ENCODE results near the gene FGF6. TPM values are rescaled to one million over a fixed set of nuclear protein-coding genes. Genes with fewer than 3 reads are reported as not detected.
A peak's percentile ranks its signal among the peaks of the same experiment; 100 is the strongest.

Gene FGF6
- total and polyA plus RNA-seq, 9 of the 15 experiments (the other 6 are each of a cell fraction or from before 2014, with no cell fraction given), result 0.14 TPM; not detected in 8

DNA sequence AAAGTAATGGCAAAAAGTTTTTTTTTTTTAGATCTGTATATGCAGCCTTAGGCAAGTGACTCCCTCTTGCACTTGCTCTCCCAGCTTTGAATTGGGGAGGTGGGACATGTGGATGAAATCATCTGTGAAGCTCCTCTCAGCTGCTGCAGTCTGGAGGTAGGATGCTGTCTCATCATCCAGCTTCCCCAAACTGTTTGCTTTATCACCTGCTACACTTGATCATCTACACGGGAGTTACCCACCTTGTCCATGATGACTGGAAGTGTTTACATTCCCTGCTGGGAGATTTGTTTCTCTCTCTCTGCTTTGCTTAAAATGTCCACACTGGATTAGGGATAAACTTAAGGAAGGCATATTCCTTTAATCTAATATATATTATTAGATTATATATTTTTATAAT lies 57.6 kb downstream of the FGF6 start (continued):
- TF ChIP-seq, protein P1, sequence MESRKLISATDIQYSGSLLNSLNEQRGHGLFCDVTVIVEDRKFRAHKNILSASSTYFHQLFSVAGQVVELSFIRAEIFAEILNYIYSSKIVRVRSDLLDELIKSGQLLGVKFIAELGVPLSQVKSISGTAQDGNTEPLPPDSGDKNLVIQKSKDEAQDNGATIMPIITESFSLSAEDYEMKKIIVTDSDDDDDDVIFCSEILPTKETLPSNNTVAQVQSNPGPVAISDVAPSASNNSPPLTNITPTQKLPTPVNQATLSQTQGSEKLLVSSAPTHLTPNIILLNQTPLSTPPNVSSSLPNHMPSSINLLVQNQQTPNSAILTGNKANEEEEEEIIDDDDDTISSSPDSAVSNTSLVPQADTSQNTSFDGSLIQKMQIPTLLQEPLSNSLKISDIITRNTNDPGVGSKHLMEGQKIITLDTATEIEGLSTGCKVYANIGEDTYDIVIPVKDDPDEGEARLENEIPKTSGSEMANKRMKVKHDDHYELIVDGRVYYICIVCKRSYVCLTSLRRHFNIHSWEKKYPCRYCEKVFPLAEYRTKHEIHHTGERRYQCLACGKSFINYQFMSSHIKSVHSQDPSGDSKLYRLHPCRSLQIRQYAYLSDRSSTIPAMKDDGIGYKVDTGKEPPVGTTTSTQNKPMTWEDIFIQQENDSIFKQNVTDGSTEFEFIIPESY (CRISPR knock-in tag; IDR thresholded peaks at IDR 0.05), result no peak
- TF ChIP-seq FOXA3 (CRISPR knock-in tag; conservative IDR thresholded peaks at IDR 0.05 in 1 of 2, IDR thresholded peaks at IDR 0.05 in 1 of 2), result no peak
- TF ChIP-seq SRSF1 (IDR thresholded peaks at IDR 0.05; ENCODE audit: low read depth, low read length), result no peak
- no peak for TF ChIP-seq HNRNPH1 (optimal IDR thresholded peaks at IDR 0.05; ENCODE audit: low read depth, low read length)
- no peak for TF ChIP-seq TAF9B (IDR thresholded peaks at IDR 0.05; ENCODE audit: partially characterized antibody)
- no peak for TF ChIP-seq TAF1 (IDR thresholded peaks at IDR 0.05; ENCODE audit: control insufficient read depth, extremely low read depth, insufficient read depth, low read length, severe bottlenecking)
- no peak for TF ChIP-seq SMARCE1 (IDR thresholded peaks at IDR 0.05)

DNA sequence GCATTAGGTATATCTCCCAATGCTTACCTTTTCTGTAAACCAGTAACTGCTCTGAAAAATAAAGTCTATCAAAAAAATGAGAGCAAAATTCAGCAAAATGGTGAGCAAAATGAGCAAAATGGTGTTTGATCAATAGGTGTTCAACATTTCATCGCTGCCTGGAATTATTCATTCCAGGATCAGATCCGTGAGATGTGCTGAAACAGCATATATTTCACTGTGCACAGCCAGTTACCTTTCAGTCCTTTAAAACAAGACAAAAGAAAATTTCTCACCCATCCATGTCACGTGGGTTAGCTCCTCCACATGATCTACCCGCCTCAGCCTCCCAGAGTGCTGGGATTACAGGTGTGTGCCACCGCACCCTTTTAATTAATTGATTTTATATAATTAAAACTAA lies 58.0 kb downstream of the FGF6 start:
- no peak overlapping the region for H3K4me3 ChIP-seq
- no peaks in the 10 kb centered on the region for H3K9me1 ChIP-seq (ENCODE audit: control insufficient read depth, insufficient read depth, low read length)
- no TSS peak for BruUV-seq (replicated peaks)
- H3K36me3 ChIP-seq (ENCODE audit: control insufficient read depth, insufficient read depth, low read length), result no peaks in the 10 kb centered on the region
- DNase-seq (ENCODE audit: extremely low read depth in 1 of 4, low spot score in 3 of 4) (no peak), FAIRE-seq (no peak), ATAC-seq (no peak)
- 63% methylated on average over 5 of the region's 5 CpGs for WGBS (ENCODE audit: insufficient coverage, low coverage, missing lambda C conversion rate)
- intact Hi-C loops (cut with micrococcal nuclease) (loop anchor here (5.0 kb wide), 1 partner anchor 35 kb away; no protein-coding TSS in a partner anchor), in situ Hi-C loops (cut with MboI) (no loop called here)
- no peaks in the 10 kb centered on the region for H3K27me3 ChIP-seq (ENCODE audit: control insufficient read depth in 2 of 2, insufficient read depth in 2 of 2, low read length in 2 of 2)
- ChIA-PET POLR2A (interaction anchor here (1.4 kb wide), 1 partner anchor 14 kb away, joined by 3 read pairs; no protein-coding TSS in a partner anchor), CTCF (ENCODE audit: low intra/inter-chr PET ratio) (no interaction called here)
- H3K27ac ChIP-seq (ENCODE audit: extremely low read depth, low read depth, low read length), result no peak overlapping the region
- no peak overlapping the region for H2AFZ ChIP-seq (ENCODE audit: low read depth, low read length)
- H3K9me3 ChIP-seq (replicated peaks; ENCODE audit: control insufficient read depth, insufficient read depth, low read depth, low read length), result no peaks in the 10 kb centered on the region
- H3K79me2 ChIP-seq (ENCODE audit: control insufficient read depth, insufficient read depth, low read length), result no peaks in the 10 kb centered on the region
- no peak overlapping the region for H3K4me2 ChIP-seq (ENCODE audit: insufficient read depth, low read length)
- H3K9ac ChIP-seq (ENCODE audit: insufficient read depth in 1 of 2, low read depth in 2 of 2, low read length in 2 of 2), result no peak overlapping the region
- peaks cover 12 to 19% of the 10 kb centered on the region in 2 experiments; a peak in 4 of 5 replicates for H3K4me1 ChIP-seq (replicated peaks in 1 of 2; ENCODE audit: control insufficient read depth in 2 of 2, insufficient read depth in 2 of 2, low read length in 2 of 2)
- H4K20me1 ChIP-seq (replicated peaks; ENCODE audit: control insufficient read depth, insufficient read depth, low read length), result no peaks in the 10 kb centered on the region
- TF ChIP-seq MAFF (IDR thresholded peaks at IDR 0.05; ENCODE audit: low read length), result peak; percentile 31; the same call in 1 of the 2 replicates
- no peak for TF ChIP-seq KHSRP (IDR thresholded peaks at IDR 0.05)
- no peak for TF ChIP-seq MNT (conservative IDR thresholded peaks at IDR 0.05)
- no peak for TF ChIP-seq ETV6 (IDR thresholded peaks at IDR 0.05; ENCODE audit: borderline replicate concordance in 1 of 2, low read depth in 2 of 2, low read length in 1 of 2)
- TF ChIP-seq ETV6 (CRISPR knock-in tag; IDR thresholded peaks at IDR 0.05; ENCODE audit: borderline replicate concordance), result no peak
- TF ChIP-seq ZNF146 (CRISPR knock-in tag; IDR thresholded peaks at IDR 0.05; ENCODE audit: unreplicated experiment), result no peak
- TF ChIP-seq CXXC5 (CRISPR knock-in tag; IDR thresholded peaks at IDR 0.05), result no peak
- TF ChIP-seq, protein P2, sequence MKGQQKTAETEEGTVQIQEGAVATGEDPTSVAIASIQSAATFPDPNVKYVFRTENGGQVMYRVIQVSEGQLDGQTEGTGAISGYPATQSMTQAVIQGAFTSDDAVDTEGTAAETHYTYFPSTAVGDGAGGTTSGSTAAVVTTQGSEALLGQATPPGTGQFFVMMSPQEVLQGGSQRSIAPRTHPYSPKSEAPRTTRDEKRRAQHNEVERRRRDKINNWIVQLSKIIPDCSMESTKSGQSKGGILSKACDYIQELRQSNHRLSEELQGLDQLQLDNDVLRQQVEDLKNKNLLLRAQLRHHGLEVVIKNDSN (CRISPR knock-in tag; IDR thresholded peaks at IDR 0.05), result no peak
- TF ChIP-seq MAFG (tag; conservative IDR thresholded peaks at IDR 0.05), result peak; percentile 52; the same call in 1 of the 2 replicates
- no peak for TF ChIP-seq POLR2AphosphoS5 (IDR thresholded peaks at IDR 0.05; ENCODE audit: control insufficient read depth, insufficient read depth, low read depth, low read length)
- TF ChIP-seq PHF8 (IDR thresholded peaks at IDR 0.05; ENCODE audit: borderline replicate concordance, low read length), result no peak
